GM18511 (cell line): ENCODE measurements around the gene DMGDH.
"Not testable (repeated sequence)": the region's sequence is repeated elsewhere in the genome, so short reads cannot be mapped to it uniquely, and the experiment has no call there.

Experiments
- ATAC-seq: cut with Tn5 transposase; IDR thresholded peaks from one replicate; pipeline ENCODE4 v1.9.1; 2021; ENCODE audit warnings: mild to moderate bottlenecking, moderate library complexity; ENCODE audit not compliant: unreplicated experiment

DMGDH gene

DNA sequence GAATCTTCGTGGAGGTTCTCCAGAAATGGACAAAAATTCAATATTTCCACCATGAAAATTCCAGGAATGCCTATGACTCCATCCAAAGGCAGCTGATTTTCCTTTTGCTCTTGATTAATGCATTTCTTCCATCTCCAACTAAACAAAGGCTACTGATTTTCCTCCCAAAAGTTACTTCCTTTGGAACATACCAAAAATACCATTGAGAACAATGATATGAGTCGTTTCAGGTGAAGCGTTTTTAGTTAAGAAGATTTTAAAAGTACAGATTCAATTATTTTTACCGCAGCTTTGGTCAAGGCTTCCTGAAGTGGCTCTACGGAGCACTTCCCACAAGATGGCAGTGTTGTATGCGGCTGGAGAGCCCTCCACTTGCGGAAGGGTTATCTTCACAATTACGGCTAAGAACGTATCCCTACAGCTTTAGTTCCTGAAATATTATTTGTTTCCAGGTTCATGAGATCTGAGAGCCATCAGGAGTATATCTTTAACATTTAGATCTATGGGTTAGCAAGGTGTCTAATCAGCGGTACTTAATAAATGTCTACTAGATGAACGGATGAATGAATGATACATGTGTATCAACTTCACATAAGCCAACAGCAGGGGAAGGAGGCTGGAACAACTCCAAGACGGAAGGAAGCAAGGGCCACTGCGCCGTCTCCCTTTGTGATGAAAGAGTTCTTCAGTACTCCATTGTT lies 48.5 kb downstream of the DMGDH start:
- ATAC-seq, result no peak

DNA sequence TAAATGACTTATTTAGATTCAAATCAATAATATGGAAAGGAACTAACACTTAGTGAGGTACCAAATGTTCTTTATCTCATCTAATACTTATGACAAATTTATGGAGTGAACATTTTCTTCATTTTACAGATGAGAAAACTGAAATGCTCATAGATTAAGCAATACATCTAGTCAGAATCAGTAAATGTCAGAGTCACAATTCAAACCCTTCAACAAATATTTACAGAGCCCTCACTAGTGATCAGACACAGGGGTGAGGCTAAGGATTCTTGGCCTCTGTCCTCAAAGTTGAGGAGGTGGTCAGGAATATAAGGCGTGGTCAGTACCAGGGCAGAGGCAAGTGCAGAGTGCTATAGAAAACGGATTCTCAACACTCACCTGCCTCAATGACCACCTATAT lies 54.8 kb downstream of the DMGDH start:
- no peak for ATAC-seq

DNA sequence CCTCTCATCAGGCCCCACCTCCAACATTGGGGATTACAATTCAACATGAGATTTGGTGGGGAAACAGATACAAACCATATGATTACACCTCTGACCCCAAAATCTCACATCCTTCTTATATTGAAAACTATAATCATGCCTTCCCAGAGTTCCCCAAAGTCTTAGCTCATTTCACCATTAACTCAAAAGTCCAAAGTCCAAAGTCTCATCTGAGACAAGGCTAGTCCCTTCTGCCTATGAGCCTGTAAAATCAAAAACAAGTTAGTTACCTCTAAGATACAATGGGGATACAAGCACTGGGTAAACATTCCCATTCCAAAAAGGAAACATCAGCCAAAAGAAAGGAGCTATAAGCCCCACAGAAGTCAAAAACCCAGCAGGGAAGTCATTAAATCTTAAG lies 57.6 kb downstream of the DMGDH start:
- ATAC-seq, result no peak

DNA sequence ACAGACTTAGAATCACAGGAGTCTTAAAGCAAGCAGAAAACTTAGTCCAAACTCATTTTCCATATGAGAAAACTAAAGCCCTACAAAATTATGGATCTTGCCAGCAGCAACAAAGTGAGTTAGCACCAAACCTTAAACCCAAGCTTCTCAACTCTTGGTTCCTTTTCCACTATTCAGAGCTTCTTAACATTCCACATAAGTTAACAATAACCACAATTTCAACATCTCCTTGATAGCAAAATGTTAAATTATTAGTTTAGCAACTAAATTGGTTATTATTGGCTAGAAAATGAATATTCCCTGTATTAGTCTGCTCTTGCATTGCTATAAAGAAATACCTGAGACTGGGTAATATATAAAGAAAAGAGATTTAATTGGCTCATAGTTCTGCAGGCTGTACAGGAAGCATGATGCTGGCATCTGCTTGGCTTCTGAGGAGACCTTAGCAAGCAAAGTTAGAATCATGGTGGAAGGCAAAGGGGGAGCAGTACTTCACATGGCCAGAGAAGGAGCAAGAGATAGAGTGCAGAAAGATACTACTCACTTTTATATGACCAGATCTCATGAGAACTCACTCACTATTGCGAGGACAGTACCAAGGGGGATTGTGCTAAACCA lies 58.1 kb downstream of the DMGDH start:
- no peak for ATAC-seq

DNA sequence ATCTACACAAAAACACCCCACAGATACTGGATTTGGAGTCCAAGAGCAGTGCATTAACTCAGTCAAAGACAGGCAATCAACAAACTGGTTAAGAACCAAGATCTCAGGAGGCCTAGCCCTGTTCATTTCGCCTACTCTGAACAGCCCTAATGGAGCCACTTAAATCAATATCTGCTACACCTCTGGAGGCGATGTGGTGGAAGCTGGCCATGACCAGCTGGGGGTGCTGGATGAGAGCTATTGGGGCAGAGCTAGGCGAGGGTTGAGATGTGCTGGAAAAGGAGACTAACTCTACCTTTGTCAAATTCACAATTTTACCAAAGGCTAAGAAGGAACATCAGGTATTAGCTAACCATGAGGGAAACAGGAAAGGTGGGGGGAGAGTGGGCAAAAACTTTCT lies 61.1 kb downstream of the DMGDH start:
- no peak for ATAC-seq

DNA sequence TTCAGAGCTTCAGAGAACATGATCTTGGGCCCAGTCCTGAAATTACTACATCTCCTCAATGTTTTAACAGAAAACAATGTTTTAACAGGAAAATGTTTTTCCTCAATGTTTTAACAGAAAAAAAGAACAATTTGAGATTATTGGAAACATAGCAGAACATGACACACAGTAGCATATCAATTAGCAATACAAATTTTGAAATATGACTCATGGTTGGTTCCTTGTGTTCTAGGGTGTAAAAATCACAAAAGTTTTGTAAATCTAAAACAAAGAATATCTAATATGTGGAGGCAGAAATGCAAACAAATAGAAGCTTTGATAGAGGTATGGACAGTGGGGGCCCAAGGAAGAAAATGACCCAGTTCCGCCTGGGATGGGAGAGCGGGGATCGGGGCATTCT lies 61.6 kb downstream of the DMGDH start:
- no peak for ATAC-seq

DNA sequence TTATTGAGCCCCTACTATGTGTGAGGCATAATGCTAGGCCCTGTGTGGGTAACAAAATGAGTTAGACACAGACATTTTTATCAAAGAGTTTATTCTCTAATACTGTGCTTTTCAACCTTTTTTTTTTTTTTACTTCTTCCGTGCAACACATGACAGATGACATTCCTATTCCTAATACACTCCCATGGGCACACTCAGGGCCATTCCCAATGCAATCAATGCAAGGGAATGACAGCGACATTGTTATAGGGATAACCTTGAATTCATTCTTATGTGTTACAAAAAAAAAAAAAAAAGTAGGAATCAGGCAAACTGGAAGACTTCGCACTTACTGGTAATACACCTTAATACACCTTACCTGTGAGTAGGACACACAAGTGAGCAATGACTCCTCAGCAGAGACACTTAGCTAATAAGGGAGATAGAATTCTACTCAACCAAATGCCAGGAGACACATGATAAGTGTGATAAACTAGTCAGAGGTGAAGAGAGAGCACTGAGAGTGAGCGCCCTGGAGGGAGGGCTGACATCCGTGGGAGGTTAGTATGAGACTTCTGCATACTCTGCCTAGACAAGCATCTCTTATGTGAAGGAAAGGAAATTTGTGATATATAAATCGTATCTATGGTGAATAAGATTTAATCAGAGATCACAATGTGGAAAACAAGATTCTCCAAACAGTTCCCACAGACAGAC lies 63.4 kb downstream of the DMGDH start:
- ATAC-seq, result no peak

DNA sequence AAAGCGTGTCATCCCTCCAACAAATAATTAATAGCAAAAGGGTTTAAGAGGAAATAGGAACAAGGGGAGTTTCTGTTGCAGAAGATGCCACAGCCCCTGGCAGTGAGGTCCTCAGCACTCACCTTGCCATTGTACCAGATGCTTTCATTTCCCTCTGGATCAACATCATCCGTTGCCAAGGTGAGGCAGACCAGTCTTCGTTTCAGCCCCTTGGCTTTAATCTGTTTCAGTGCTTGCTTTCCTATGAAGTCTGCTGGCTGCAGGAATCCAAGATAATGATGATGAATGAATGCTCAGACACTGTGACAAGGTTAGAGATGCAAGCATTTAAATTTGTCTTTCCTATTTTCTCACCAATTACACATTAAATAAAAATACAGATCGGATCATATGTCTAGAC lies 64.3 kb downstream of the DMGDH start:
- ATAC-seq, result no peak

DNA sequence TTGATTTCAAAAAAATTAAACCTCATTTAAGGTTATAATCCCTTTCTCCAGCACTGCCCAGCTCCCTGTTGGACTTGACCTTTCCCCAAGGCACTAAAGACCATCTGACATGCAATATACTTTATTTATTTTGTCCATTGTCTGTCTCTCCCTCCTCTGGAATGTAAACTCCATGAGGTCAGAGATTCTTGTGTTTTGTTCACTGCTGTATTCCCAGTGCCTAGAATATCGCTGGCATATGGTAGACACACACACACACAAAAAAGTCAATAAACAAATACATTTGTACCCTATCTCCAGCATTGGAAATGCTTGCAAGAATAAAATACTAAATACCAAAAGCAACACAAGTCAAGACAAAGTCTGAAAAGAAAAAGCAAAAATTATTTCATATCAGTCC lies 67.1 kb downstream of the DMGDH start:
- no peak for ATAC-seq

DNA sequence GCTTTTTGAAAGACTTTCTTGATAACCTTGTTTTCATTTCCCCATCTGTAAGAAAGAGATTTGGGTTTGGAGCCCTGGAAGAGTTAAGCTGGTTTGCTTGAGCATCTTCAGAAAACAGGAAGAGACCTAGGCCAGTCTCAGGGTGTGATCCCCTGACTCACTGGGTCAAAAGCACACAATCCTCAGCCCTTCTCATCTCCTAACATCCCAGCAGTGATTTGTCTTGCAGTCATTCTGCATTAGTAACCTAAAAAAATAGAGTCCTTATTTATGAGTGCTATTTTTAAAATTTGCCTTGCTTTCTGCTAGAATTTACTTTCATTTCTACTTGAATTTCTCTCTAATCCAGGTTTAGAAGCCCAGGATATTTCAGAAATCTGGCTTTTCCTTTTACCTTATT lies 68.0 kb downstream of the DMGDH start:
- no peak for ATAC-seq

DNA sequence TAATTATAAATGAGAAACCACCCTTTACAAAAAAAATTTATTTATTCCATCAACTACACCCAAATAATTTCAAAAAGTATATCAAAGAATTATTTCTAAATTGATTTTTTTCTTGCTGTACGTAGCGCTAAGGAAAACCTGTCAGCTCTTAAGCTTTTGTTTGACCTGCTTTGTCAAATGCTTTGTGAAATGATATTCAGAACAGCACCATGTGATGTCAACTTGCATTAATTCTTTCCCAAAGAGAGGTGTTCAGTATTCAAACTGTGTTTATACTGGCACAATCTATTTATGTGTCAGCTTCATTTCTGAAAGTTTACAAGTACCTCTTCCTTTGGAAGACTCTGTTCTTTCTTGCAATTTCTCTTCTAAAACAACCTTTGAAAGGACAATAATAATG lies 72.4 kb downstream of the DMGDH start:
- no peak for ATAC-seq

DNA sequence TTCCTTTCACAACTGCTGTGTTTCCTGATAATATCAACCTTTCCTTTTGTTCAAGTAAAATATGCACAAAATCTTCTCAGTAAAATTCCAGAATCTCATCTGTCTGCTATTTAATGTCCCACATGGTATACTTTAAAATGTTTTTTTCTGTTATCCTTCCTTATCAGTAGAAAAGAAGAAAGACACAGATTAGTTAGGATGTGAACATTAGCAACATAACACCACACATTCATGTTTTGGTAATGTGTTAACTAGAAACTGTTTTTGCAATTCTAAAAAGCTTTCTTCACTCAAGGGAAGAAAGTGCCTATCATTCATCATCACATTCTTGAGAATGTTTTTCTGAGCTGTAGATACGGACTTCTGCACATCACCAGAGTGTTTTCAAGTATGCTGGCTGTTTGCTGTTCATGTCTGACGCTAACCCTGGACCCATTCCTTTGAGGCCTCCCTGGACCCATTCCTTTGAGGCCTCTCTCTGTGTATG lies 73.9 kb downstream of the DMGDH start:
- ATAC-seq, result no peak

DNA sequence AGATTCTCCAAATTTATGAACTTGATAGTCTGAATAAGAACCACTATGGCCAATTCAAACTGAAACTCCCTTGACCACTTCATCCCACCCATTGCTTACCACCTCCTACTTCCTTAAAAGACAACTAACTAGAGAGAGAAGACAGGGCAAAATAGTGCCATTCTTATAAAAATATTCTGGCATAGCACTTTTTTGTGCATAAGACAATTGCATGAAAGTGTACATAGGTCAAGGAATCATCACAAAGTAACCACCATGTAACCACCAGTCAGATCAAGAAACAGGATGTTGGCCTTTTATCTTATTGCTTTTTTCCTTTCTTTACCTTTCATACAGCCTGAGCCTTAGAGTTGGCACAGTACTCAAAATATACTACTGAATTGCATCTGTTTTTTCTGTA lies 76.3 kb downstream of the DMGDH start:
- ATAC-seq, result no peak

DNA sequence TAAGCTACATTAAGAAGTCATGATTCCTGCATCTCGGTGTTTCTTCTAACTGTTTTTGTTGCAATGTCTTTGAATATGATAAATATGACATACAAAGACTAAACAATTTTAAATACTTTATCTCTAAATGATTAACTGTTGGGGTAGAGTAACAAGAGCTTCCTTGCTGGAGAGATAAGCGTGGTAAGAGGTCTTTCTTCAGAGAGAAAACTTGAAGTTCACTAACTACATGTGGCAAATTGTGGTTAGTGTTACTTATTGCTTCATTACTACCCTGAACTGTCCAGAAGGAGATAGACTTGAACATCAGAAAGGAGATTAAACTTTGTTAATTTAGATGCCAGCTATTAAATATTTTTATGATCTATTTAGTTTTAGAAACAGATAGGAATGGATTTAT lies 77.3 kb downstream of the DMGDH start:
- no peak for ATAC-seq

DNA sequence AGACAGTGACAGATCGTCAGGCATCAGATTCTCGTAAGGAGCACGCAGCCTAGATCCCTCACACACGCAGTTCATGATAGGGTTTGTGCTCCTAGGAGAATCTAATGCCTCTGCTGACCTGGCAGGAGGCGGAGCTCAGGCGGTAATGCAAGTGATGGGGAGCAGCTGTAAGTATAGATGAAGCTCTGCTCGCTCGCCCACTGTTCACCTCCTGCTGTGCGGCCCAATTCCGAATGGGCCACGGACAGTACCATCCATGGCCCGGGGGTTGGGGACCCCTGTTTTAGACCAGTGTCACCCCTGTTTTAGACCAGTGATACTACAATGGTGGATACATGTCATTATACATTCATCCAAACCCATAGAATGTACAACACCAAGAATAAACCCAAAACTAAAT lies 80.4 kb downstream of the DMGDH start:
- ATAC-seq, result no peak

DNA sequence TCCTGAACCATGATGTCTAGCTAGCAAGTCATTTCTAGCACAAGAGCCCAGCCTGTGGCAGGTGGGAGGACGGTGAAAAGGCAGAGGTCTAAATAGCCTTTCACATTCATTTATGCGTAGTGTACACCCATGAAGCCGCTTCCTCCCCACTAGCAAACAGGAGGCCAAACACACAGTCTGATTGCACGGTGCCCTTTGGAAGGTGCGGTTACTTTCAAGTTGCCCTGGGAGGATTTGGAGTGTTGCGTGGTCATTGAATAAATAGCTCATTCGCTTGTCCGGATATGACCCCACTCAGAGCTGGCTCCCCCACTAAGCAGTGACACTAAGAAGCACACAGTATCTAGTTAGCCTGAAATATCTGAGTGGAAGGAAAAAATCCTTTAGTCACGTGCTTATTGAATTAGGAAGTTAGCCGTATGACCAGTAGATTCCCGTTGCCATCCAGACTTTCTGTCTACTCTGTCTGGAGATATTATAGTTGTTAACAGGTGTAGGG lies 83.7 kb downstream of the DMGDH start:
- peak; percentile 61 for ATAC-seq

DNA sequence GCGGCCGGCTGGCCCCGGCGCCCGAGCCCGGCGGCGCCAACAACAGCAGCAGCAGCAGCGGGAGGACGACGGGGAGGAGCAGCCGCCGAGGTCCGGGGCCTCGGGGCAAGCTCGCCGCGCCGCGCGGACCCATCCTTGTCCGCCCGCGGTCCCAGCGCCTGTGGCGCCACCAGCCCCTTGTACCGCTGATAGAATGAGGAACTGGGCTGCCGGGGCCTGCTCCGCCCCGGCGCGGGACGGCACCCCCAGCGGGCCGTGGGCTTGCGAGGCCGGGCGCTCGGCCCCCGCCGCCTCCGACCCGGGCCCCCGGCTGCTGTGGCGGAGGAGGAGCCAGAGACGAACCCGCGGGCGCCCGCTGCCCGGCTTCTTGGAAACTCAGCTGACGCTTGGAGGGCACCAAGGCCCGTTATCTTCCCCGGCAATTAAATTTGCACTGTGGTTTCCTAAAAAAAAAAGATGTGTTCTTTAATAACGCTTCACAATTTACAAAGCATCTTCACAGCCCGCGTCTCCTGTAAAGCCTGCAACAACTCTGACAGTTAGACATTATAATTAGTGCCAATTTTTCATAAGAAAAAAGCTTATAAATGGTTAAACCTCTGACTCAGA lies 84.3 kb downstream of the DMGDH start, which contains the start of gene ARSB:
Gene ARSB, minus strand, starts transcription at position 195 of the 609 bp plus-strand sequence. Its CDS starts 62 bp downstream, at position 133.
- peak; percentile 46 for ATAC-seq

DNA sequence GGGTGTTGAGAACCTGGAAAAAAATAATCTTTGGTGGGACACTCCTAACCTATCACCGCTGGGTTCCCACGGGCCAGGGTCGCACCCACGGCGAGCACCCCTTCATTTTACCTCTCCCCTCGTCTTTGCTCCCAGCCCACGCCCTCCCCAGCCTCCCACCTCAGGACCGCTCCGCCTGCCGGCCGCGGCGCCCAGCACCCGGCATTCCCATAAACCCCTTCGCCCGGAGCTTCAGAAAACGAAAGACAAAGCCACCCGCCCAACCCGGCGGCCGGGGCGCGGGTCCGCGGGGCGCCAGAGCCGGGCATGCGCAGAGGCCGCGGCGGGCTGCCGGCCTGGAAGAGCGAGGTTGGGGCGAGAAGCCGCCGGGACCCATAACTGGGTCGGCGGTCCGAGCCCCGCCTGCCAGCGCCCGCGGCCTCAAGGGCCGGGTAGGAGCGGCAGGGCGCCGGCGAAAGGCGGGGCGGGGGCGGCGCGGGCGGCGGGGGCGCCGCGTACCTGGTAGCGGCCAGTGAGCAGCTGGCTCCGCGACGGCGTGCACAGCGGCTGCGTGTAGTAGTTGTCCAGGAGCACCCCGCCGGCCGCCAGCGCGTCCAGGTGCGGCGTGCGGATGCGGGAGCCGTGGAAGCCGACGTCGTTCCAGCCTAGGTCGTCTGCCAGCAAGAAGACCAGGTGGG lies 84.9 kb downstream of the DMGDH start:
- peak; percentile 58 for ATAC-seq

DNA sequence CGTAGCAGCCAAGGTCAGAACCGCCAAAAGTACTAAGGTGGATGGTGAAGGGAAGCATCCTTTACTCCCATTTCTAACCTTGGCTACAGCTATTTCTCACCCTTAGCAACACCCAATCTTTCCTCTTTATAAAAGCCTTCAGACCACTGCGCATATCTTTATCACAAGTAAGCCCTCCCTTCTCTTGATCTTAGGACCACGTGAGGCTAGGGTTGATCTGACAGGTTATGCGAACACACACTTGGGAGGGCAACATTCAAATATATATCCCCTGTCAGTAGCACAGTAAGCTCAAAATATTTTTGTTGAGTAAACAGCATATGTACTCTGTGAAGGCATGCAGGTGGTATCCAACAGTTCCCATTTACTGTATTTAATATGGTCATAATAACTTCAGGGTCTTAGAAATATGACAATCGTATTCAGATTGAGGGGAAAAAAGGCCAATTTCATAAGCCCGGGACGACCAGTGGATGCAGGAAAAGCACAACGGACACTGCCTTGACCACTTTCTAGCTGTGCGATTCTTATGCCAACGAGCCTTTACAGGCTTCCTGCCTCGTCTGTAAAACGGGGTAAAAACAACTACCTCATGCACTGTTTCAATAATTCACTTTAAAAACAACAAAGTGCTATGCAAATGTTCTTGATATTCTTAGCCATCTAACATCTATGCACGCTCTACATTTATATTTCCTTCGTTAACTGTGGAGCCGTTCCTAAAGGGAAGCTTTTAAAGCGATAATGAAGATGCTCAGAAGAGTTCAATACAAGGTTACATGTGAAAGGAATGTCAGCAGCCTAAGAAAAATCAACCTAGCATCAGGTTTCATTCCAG lies 85.7 kb downstream of the DMGDH start:
- ATAC-seq, result peak; percentile 6

DNA sequence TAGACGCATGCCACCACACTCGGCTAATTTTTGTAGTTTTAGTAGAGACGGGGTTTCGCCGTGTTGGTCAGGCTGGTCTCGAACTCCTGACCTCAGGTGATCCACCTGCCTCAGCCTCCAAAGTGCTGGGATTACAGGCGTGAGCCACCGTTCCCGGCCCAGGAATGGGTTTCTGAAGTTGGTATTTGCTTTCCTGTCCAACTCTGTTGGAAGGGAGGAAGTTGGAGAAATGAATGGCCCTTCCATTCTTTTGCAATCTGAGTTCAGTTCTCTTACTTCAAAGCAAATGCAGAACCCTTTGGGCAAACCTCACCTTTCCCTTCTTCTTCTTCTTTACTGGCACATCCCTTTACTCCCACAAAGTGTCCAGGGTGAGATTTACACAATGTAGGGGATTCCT lies 86.3 kb downstream of the DMGDH start:
- not testable (repeated sequence) for ATAC-seq
